Epidermal melanocyte (primary cell): ENCODE data around the gene CLBA1.
"Not testable (repeated sequence)": the region's sequence is repeated elsewhere in the genome, so short reads cannot be mapped to it uniquely, and the experiment has no call there.

Experiments
- DNase-seq: peaks from one replicate; pipeline ENCODE4 v3.0.0; 2011; ENCODE audit warnings: low spot score; ENCODE audit not compliant: insufficient read length

The CLBA1 gene

DNA sequence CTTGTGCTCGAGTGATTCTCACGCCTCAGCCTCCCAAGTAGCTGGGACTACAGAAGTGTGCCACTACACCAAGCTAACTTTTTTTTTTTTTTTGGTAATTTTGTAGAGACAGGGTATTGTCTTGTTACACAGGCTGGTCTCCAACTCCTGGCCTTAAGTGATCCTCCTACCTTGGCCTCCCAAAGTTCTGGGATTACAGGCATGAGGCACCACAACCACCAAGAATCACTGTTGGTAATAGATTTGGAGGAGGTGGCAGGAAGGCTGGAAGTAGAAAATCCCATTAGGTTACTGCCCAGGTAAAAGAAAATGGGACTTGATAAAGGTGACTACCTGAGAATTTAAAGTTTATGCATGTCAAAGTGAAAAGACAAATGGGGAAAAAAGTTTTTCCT, 36.7 kb downstream of the CLBA1 start:
- DNase-seq = no peak

DNA sequence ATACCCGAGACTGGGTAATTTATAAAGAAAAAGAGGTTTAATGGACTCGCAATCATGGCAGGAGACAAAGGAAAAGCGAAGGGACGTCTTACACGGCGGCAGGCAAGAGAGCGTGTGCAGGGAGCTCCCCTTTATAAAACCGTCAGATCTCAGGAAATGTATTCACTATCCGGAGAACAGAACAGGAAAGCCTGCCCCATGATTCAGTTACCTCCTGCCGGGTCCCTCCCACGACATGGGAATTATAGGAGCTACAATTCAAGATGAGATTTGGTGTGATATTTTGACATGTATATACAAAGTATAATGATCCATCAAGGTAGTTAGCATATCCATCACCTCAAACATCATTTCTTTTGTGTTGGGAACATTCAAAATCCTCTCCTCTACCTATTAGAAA, 37.6 kb downstream of the CLBA1 start:
- no peak for DNase-seq

DNA sequence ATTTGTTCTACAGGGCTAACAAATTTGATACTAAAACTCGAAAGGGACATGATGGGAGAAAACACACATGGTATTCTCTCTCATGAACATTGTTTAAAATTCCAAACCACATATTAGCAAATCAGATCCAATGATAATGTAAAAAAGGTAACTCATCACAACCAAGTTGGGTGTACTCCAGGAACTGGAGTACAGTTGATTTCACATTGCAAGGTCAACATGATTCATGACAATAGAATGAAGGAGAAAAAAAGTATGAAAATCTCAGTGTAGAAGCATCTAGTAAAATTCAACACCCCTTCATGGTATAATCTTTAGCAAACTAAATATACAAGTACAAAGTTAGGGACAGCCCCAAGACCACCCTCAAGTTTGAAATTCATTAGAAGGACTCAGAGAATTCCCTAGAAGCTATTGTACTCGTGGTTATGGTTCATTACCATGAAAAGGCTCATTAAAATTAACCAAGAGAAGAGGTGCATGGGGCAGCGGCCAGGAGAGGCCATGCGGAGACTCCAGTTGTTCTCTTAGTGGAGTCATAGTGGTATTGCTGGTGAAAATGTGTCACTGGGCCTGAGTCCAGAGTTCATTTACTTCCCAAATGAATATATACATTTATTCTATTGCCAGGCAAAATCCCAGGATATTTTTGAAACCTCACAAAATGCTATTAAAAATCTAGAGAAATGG, 38.3 kb downstream of the CLBA1 start:
- no peak for DNase-seq

DNA sequence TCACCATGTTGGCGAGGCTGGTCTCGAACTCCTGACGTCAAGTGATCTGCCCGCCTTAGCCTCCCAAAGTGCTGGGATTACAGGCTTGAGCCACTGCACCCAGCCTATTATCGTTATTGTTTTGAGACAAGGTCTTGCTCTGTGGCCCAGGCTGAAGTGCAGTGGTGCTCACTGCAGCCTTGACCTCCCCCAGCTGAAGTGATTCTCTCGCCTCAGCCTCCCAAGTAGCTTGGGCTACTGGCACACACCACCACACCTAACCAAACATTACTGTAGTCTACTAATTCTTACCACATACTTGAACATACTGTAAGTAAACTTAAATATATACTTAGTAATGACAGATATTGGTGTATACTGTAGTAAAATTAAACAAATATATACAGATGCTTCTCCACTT, 39.8 kb downstream of the CLBA1 start:
- DNase-seq = no peak

DNA sequence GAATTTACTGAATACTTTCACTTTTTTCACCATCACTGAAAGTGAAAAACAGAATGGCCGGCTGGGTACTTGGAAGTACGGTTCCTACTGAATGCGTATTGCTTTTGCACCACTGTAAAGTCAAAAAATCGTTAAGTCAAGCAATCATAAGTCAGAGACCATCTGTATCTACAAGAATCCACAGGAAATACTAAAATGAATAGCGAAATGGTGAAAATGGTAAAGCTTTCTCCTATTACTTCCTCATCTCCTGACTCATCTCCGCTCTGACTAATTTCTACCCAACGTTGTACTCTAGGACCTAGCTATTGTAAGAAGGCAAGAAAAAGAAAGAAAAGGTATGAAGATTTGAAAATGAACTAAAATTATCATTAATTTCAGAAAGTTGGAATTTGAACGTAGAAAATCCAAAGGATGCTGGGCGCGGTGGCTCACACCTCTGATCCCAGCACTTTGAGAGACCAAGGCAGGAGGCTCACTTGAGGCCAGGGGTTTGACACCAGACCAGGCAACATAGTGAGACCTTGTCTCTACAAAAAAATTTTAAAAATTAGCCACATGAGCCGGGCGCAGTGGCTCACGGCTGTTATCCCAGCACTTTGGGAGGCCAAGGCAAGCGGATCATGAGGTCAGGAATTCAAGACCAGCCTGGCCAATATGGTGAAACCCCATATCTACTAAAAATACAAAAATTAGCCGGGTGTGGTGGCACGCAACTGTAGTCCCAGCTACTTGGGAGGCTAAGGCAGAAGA, 40.6 kb downstream of the CLBA1 start:
- no peak for DNase-seq

DNA sequence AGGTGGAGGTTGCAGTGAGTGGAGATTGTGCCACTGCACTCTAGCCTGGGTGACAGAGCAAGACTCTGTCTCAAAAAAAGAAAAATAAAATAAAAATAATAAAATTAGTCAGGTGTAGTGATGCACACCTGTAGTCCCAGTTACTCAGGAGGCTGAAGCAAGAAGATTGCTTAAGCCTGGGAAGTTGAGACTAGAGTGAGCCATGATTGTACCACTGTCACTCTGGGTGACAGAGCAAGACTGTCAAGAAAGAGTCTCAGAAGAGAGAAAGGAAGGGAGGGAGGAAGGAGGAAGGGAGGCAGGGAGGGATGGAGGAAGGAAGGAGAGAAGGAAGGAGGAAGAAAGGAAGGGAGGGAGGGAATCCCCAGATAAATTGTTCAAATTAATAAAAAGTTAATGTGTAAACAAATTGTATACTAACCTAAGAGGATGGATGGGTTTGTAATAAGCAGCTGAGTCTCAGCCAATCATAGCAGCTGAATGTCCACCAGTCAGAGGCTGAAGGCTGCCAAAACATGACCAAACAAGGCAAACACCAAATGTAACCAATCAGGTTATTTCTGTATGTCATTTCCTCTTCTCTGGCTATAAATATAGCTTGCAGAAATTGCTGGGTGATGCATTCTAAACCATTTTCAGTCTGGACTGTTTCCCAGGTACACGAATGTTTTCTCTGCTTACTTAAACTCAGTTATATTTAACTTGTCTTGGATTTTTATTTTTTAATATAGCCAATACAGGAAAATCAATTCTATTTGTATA, 41.4 kb downstream of the CLBA1 start:
- no peak for DNase-seq

DNA sequence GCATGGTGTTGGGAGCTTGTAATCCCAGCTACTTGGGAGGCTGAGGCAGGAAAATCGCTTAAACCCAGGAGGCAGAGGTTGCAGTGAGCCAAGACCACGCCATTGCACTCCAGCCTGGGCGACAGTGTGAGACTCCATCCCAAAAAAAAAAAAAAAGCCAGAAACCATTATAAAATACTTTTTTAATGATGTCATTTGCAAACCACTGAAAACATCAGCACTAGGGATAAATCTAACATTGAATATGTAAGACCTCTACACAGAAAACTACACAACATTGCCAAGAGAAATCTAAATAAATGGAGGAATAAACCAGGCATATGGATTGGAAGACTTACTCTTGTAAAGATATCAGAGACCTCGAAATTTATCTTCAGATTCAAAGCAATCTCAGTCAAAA, 42.1 kb downstream of the CLBA1 start:
- not testable (repeated sequence) for DNase-seq

DNA sequence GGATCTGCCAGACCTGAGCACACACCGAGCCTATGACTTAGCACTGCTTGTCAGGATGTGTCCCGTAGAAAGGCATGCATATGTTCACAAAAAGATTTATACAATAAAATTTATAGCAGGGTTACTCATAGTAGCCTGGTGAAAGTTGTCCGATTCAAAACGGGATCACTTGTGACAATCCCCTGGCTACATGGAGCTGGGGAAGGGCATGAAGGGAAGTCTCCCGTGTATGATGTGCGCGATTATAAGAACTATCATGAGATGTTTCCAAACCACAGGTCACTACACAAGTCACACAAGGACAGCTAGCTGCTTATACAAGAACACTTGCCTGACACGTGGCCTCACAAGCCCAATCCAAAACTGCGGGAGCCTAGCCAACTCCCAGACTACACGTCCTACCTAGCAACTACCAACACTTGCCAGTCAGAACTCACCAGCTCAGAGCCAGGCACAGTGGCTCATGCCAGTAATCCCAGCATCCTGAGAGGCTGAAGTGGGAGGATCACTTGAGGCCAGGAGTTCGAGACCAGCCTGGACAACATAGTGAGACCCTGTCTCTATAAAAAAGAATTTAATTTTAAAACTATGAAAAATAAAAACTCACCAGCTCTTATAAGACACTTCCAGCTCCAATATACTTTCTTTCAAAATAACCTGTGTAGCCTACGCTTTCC, 42.8 kb downstream of the CLBA1 start:
- no peak for DNase-seq

DNA sequence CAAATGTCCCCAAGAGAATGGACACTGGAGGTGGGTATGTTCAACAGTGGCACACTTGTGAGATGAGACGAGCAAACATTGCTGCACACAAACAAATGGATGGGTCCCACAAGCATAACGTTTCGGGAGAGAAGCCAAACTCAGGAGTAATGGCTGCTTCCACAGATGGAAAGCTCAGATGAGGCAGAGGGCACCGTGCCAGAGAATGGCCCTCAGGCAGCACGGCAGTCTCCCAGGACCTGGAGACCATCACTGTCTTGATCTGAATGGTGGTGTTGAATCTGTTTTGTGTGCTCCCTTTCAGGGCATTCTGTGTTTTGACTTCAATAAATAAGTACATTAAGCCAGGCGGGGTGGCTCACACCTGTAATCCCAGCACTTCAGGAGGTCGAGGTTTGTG, 43.8 kb downstream of the CLBA1 start:
- DNase-seq = no peak

DNA sequence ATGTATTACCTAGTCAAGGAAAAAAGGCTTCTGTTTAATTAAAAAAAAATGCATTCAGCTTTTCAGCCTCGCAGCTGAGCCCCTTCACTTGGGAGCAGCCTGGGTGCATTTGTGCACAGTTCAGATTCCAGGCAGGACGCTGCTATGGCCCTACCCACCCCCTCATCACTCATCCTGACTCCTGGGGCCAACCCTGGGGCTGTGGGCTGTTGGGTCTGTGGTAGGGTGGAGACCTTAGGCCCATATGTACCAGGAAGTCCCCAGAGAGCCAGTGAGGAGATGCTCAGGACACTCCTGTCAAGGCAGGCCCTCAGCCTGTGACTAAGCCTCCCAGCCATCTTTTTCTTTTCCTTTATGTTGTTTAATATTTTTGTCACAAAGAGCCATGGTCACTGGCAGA, 44.6 kb downstream of the CLBA1 start:
- no peak for DNase-seq

DNA sequence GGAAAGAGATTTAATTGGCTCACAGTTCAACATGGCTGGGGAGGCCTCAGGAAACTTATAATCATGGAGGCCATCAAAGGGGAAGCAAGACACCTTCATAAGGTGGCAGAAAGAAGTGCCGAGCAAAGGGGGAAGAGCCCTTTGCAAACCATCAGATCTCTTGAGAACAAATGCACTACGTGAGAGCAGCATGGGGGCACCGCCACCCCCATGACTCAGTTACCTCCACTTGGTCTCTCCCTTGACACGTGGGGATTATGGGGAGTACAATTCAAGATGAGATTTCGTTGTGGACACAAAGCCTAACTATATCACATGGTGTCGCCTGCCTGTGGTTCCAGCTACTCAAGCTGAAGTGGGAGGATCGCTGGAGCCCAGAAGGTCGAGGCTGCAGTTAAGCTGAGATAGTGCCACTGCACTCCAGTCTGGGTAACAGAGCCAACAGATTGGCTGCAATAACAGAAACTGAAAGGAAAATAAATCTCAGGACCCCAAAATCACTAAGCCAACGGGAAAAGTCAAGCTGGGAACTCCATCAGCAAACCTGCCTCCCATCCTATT, 45.3 kb downstream of the CLBA1 start:
- no peak for DNase-seq

DNA sequence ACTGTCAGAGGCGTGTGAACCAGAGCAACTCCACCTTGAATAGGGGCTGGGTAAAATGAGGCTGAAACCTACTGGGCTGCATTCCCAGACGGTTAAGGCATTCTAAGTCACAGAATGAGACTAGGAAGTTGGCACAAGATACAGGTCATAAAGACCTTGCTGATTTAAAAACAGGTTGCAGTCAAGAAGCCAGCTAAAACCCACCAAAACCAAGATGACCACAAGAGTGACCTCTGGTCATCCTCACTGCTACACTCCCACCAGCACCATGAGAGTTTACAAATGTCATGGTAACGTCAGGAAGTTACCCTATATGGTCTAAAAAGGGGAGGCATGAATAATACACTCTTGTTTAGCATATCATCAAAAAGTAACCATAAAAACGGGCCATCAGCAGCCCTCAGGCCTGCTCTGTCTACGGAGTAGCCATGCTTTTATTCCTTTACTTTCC, 46.9 kb downstream of the CLBA1 start:
- not testable (repeated sequence) for DNase-seq

DNA sequence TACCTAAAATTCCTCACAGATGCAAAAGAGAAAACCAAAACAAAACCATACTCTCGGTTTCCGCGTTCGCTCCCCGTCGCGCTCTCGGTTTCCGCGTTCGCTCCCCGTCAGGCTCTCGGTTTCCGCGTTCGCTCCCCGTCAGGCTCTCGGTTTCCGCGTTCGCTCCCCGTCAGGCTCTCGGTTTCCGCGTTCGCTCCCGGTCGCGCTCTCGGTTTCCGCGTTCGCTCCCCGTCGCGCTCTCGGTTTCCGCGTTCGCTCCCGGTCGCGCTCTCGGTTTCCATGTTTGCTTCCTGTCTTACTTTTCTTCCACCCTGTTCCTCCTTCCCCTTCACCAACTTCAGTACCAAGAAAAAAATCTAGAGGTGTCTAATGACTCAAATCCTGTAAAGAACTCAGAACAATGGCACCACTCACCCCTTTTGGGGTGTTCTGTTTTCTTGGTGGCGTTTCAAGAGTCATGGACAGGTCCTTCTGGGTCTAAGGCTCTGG, 47.9 kb downstream of the CLBA1 start:
- DNase-seq = not testable (repeated sequence)

DNA sequence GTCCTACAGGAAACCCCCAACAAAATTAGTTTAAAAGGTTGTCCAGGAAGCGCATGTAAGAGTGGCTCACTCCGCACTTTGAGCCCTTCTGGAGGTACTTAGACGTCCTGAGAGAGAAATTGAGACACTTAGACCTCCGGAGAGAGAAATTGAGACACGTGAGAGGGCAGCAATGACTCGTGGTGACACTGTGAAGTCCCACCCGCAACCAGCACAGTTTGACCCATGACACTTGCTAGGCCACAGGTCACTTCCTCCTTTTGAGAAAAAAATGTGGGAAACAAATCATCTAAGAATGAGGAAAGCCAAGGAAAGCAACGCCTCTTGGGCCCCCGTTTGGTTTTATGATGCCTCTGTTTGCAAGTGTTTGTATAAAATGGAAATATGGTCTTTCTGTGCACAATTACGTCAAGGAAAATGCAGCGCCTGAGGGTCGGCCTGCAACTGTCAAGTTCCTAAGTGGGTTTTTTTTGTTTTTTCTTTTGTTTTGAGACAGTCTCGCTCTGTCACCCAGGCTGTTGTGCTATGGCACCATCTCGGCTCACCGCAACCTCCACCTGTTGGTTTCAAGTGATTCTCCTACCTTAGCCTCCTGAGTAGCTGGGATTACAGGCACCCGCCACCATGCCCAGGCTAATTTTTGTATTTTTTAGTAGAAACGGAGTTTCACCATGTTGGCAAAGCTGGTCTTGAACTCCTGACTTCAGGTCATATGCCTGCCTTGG, 48.9 kb downstream of the CLBA1 start:
- no peak for DNase-seq

DNA sequence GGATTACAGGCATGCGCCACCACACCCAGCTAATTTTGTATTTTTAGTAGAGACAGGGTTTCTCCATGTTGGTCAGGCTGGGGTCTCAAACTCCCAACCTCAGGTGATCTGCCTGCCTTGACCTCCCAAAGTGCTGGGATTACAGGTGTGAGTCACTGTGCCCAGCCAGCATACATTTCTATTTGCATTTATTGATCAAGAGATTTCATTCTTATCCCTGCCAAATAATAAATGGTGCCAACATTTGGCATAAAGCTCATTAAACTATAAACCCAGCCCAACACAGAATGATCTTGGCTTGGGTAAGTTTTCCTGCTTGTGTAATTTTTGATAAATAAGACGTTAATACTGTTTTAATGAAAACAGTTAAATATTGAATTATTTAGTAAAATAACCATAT, 50.0 kb downstream of the CLBA1 start:
- DNase-seq = not testable (repeated sequence)

DNA sequence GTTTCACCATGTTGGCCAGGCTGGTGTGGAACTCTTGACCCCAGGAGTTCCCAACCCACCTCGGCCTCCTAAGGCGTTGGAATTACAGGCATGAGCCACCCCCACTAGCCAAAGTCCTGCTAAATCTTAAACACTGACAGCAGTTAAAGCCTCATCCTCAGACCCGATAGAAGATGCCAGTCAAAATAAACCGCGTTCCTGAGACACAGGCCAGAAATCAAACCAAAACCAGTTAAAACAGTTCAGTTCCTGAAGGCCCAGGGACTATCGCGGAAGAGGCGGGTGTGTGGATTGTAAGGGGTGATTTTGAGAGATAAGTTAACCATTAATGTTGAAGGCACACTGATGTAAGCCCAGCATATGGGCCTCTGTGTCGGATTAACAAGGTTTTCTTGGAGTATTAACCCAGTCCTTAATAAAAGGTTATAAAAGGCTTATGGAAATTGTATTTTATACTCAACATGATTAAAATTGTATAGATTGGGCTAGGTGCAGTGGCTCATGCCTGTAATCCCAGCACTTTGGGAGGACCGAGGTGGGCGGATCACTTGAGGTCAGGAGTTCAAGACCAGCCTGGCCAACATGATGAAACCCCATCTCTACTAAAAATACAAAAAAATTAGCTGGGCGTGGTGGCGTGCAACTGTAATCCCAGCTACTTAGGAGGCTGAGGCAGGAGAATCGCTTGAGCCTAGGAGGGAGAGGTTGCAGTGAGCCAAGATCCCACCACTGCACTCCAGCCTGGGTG, 54.0 kb downstream of the CLBA1 start:
- DNase-seq = peak; percentile 3

DNA sequence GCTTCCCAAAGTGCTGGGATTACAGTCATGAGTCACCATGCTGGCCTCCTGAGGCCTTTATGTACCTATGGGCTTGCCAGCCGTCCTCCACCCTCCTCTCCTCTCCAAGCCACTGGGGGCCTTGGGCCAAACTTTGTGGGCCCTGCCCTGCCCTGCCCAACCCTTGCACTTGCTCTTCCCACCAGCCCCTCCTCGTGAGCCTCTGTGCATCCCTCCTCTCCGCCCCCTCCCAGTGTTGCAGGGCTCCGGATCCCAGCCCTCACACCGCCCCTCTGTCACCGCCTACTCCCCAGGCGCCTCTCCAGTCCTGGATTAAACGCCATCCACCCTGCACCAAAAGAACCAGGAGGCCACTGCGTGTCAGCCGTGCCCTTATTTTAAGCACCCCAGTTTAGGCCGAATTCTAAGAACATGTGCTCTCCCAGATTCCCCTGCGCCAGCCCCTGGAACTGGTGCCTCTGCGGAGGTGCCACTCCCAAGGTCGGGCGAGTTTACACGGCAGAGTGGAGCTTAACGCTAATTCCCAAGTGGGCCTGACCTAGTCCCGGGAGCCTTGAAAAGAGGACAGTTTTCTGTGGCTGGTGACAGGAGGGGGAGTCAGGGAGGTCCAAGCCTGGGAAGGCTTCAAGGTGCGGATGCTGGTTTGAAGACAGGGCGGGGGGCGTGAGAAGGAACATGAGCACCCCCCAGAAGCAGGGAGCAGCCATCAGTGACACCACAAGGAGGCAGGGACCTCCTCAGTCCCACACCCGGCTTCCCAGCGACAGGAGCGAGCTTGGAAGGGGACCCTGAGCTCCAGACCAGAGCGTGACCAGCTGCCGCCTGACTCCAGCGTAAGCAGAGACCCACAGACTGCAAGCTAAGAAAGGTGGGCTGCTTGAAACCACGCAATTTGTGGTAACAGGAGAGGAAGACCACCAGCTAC, 56.5 kb downstream of the CLBA1 start:
- DNase-seq = peak; percentile 3

DNA sequence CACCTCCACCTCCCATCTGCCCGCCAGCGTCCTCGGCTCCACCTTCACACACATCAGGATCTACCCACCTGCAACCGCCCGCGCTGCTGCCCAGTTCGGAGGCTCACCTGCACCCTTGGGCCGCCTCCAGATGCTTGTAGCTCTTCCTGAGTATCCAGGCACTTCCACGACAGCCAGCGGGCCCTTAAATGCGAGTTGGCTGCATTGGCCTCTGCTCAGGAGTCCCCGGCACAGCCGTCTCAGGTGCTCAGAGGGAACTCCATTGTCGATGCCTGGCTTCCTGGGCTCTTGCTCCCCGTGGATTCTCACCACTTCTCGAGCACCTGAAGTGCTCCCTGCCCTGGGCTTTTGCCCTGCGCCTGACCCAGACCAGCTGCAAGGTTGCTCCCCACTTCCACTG, 57.2 kb downstream of the CLBA1 start:
- peak; percentile 7 for DNase-seq

DNA sequence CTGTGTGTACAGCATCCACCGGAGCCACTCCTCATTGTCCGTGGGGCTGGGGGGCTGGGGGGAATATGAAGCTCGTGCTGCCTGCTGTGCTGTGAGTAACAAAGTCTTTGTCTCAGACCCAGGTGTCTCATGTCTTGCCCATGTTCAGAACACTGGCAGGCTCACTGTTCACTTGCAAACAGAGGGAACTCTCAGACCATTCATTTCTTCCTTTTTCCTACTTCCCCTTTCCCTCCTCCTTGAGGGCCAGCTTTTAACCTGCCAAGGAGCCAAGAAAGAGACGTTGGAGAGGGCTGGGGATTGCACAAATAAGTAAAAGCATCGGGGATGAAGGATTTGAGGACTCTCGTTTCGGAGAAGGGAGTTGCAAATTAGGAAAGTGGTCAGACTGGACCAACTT, 58.1 kb downstream of the CLBA1 start:
- peak; percentile 5 for DNase-seq
